Measurements from ENCODE around the gene WBP2NL.

DNA sequence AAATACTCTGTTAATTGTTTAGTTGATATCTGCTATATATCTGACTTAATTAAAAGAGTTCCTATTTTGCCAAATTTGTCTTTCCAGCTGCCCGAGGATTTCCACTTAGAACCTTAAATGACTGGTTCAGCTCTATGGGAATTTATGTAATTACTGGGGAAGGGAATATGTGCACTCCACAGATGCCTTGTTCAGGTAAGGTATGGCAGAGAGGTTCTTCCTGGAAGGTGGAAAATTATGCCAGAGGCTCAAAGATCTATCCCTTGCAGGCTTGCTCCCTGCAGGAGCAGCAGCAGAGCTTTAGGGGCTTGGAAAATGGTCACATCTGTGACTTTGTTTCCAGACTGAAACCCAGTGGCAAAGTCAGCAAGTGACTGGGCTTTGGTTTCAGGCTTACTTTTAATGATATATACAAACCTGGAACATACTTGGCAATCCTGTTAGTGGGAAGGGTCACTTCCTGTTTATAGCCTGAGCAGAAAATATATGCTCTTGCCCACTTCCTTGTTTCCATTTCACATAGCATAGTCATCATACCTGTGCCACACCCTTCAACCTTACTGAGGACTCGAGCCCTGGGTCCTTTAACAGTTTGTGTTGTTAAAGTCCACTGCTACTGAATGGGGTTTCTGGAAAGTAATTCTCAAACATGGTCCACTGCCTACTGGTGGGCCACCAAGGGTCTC, 23.7 kb downstream of the WBP2NL start:
- TF ChIP-seq, protein P1, sequence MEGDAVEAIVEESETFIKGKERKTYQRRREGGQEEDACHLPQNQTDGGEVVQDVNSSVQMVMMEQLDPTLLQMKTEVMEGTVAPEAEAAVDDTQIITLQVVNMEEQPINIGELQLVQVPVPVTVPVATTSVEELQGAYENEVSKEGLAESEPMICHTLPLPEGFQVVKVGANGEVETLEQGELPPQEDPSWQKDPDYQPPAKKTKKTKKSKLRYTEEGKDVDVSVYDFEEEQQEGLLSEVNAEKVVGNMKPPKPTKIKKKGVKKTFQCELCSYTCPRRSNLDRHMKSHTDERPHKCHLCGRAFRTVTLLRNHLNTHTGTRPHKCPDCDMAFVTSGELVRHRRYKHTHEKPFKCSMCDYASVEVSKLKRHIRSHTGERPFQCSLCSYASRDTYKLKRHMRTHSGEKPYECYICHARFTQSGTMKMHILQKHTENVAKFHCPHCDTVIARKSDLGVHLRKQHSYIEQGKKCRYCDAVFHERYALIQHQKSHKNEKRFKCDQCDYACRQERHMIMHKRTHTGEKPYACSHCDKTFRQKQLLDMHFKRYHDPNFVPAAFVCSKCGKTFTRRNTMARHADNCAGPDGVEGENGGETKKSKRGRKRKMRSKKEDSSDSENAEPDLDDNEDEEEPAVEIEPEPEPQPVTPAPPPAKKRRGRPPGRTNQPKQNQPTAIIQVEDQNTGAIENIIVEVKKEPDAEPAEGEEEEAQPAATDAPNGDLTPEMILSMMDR (IDR thresholded peaks at IDR 0.05; ENCODE audit: low read depth, low read length, poor library complexity, severe bottlenecking) = no peak
- no peak for TF ChIP-seq EZH2phosphoT487 (IDR thresholded peaks at IDR 0.05; ENCODE audit: borderline replicate concordance, low read length)
